HL-60/S4 treated with phorbol 12-myristate 13-acetate at 8.2 ng/mL for 4 days and 3 days (cell line): Measurements from ENCODE around the gene RALGPS2.

Experiments used
- in situ Hi-C: fragments of 300-500 bp; cut with MboI; formaldehyde crosslinking; loops from 2 replicates; pipeline ENCODE4 v1.15.0; 2022; ENCODE audit warnings: low sequenced_read_pairs

The RALGPS2 gene

GRCh38 chr1:178724728-178725465 lies at the start of gene RALGPS2:
Gene RALGPS2 (plus strand): TSS chr1:178725244. CDS start chr1:178776765, 51,521 bp downstream.
- in situ Hi-C loops: no loop called here

- in situ Hi-C loops: no loop called here
Measured at GRCh38 chr1:178679237-178679636, 45.8 kb upstream of the RALGPS2 start.

GRCh38 chr1:178682429-178682828 lies 42.6 kb upstream of the RALGPS2 start:
- in situ Hi-C loops: no loop called here

GRCh38 chr1:178682886-178683285 lies 42.2 kb upstream of the RALGPS2 start:
- in situ Hi-C loops: no loop called here

- in situ Hi-C loops: no loop called here
Measured at GRCh38 chr1:178683291-178683690, 41.8 kb upstream of the RALGPS2 start.

- in situ Hi-C loops: no loop called here
Measured at GRCh38 chr1:178684111-178684510, 40.9 kb upstream of the RALGPS2 start.

GRCh38 chr1:178684542-178685000 lies 40.5 kb upstream of the RALGPS2 start:
- in situ Hi-C loops: no loop called here

- in situ Hi-C loops: no loop called here
Measured at GRCh38 chr1:178686407-178686806, 38.6 kb upstream of the RALGPS2 start.

GRCh38 chr1:178688244-178688643 lies 36.8 kb upstream of the RALGPS2 start:
- in situ Hi-C loops: no loop called here

- in situ Hi-C loops: no loop called here
Measured at GRCh38 chr1:178689769-178690168, 35.3 kb upstream of the RALGPS2 start.

GRCh38 chr1:178690496-178690895 lies 34.5 kb upstream of the RALGPS2 start:
- in situ Hi-C loops: no loop called here

GRCh38 chr1:178692564-178693327 lies 32.3 kb upstream of the RALGPS2 start:
- in situ Hi-C loops: no loop called here

GRCh38 chr1:178693366-178693765 lies 31.7 kb upstream of the RALGPS2 start:
- in situ Hi-C loops: no loop called here

GRCh38 chr1:178694923-178695525 lies 30.0 kb upstream of the RALGPS2 start:
- in situ Hi-C loops: no loop called here

GRCh38 chr1:178702146-178702545 lies 22.9 kb upstream of the RALGPS2 start:
- in situ Hi-C loops: no loop called here

GRCh38 chr1:178704833-178705232 lies 20.2 kb upstream of the RALGPS2 start:
- in situ Hi-C loops: no loop called here

GRCh38 chr1:178706432-178706831 lies 18.6 kb upstream of the RALGPS2 start:
- in situ Hi-C loops: no loop called here

- in situ Hi-C loops: no loop called here
Measured at GRCh38 chr1:178713259-178713658, 11.8 kb upstream of the RALGPS2 start.

GRCh38 chr1:178714453-178714852 lies 10.6 kb upstream of the RALGPS2 start:
- in situ Hi-C loops: no loop called here

GRCh38 chr1:178716111-178716510 lies 8.9 kb upstream of the RALGPS2 start:
- in situ Hi-C loops: no loop called here

GRCh38 chr1:178718520-178718919 lies 6.5 kb upstream of the RALGPS2 start:
- in situ Hi-C loops: no loop called here

- in situ Hi-C loops: no loop called here
Measured at GRCh38 chr1:178723546-178723945, 1.5 kb upstream of the RALGPS2 start.
